PFSK-1 (cell line): Measurements from ENCODE around the gene TOGARAM1.

Source experiments
- FOXP2 ChIP-seq: optimal IDR thresholded peaks from 2 replicates; pipeline ENCODE3; 2011; ENCODE audit warnings: borderline replicate concordance, control low read depth, inconsistent platforms; ENCODE audit not compliant: insufficient read depth; ENCODE audit errors: extremely low read length, extremely low read depth
- POLR2AphosphoS5 ChIP-seq: IDR thresholded peaks from 2 replicates; pipeline ENCODE4 v1.6.1; 2012; ENCODE audit warnings: low read depth, mild to moderate bottlenecking, control low read depth, low read length, moderate library complexity
- REST ChIP-seq, 2 experiments: IDR thresholded peaks; 2 replicates each; pipeline versions ENCODE4 v1.6.1 to v1.8.0; 2011 to 2012; ENCODE audit warnings: low read depth in 2 of 2, low read length in 2 of 2, control low read depth in 1 of 2, inconsistent platforms in 1 of 2, mild to moderate bottlenecking in 1 of 2, moderate library complexity in 1 of 2; ENCODE audit not compliant: insufficient read depth in 1 of 2
- TAF1 ChIP-seq: IDR thresholded peaks from 2 replicates; pipeline ENCODE4 v1.6.1; 2012; ENCODE audit warnings: low read length, control low read depth, borderline replicate concordance; ENCODE audit not compliant: insufficient read depth

GRCh38 chr14:44937547-44937946 is 24.4 kb upstream of the TOGARAM1 start:
- TF ChIP-seq POLR2AphosphoS5 (no peak), TAF1 (no peak), REST (IDR thresholded peaks at IDR 0.05; ENCODE audit: insufficient read depth in 1 of 2, low read depth in 2 of 2, low read length in 2 of 2) (no peak), FOXP2 (no peak)
